Fibroblast of villous mesenchyme (primary cell): ENCODE data around the gene HADHB. TPM values are rescaled to one million over a fixed set of nuclear protein-coding genes. Genes with fewer than 3 reads are reported as not detected.
A peak's percentile ranks its signal among the peaks of the same experiment; 100 is the strongest.
"Not testable (repeated sequence)": the region's sequence is repeated elsewhere in the genome, so short reads cannot be mapped to it uniquely, and the experiment has no call there.

Experiments used
- DNase-seq: peaks from one replicate; pipeline ENCODE4 v3.0.0-alpha.2; 2010; ENCODE audit warnings: low read depth
- H3K4me3 ChIP-seq: 2 replicates; pipeline ENCODE4 v1.5.1; 2011; ENCODE audit warnings: low read depth, mild to moderate bottlenecking, low read length
- CTCF ChIP-seq: IDR thresholded peaks from 2 replicates; pipeline ENCODE4 v1.5.1; 2012; ENCODE audit warnings: low read depth, mild to moderate bottlenecking, low read length; ENCODE audit not compliant: insufficient read depth
- total RNA-seq: library from RNA; depleted of rRNA; stranded (reverse); fragments of >200 nt; gene quantifications from 2 replicates; pipeline ENCODE4 v1.2.3, GENCODE V29; 2012

HADHB gene
- total RNA-seq, 1 donor, result 106 TPM

- no peak for DNase-seq
- no peak overlapping the region for H3K4me3 ChIP-seq
- TF ChIP-seq CTCF, result no peak
Measured at GRCh38 chr2:26255759-26256384, 11.1 kb downstream of the HADHB start.

- H3K4me3 ChIP-seq, DNase-seq: not testable (repeated sequence)
Measured at GRCh38 chr2:26258836-26259235, 14.1 kb downstream of the HADHB start.

- H3K4me3 ChIP-seq, result no peak overlapping the region
- peak; percentile 65 for DNase-seq
- no peak for TF ChIP-seq CTCF
Measured at GRCh38 chr2:26268213-26268612, 23.5 kb downstream of the HADHB start.

GRCh38 chr2:26268670-26269385 lies 24.1 kb downstream of the HADHB start:
- not testable (repeated sequence) for H3K4me3 ChIP-seq, DNase-seq

DNA sequence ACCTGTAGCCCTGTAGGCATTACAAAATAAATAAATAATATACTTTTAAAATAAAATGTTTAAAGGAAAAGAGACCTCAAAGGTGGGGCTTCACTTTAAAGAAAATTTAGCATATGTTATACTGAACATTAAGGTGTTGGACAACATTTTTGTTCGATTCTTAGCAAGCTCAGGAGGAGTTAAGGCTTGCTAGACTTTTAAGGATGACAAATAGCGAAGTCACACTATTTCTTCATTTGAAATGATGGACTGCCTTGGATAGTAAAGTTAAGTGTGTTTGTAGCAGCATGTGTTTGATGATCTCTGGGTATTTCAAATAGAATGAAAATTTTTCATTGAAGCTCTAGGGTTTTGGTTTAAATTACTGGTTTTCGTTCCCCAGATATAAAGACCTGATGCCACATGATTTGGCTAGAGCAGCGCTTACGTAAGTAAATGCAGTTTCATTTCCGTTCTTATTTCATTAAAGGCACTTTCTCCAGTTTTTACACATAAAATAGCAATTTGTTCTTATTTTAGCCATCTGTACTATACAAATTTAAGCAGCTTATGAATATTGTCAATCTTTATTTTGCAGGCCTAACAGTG lies 24.9 kb downstream of the HADHB start:
- H3K4me3 ChIP-seq, result no peak overlapping the region
- TF ChIP-seq CTCF, result no peak
- no peak for DNase-seq

DNA sequence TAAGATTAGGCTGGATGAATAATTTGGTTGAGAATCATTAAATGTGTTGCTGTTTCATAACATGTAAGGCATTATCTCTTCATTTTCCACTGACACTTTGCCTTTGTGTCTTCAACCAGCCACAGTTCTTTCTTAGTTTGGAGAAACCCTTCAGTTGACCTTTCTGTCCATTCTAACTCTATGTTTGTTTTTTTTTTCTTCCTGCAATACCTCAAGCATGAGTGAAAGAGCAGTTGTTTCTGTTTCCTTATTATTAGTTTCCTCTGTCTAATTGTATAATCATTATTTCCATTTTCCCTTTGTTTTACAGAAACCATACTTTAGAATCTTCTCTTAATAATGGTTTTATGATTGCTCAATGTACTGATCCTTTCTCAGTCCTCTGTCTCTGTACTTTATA lies 25.6 kb downstream of the HADHB start:
- no peak overlapping the region for H3K4me3 ChIP-seq
- no peak for DNase-seq
- no peak for TF ChIP-seq CTCF

DNA sequence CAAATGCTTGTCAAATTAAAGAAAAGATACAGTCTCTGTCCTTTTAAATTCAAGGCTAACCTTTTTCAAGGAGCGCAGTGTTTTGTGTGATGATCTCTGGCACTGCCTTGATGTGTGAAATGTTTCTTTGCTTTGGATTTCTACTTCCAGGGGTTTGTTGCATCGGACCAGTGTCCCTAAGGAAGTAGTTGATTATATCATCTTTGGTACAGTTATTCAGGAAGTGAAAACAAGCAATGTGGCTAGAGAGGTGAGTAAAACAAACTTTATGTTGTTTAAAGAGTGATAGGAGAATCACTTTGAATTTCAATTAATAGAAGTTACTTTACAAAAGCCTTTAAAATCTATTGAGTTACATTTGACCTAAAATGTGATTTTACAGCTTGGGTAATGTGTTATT lies 28.8 kb downstream of the HADHB start:
- peak; percentile 45 for DNase-seq
- TF ChIP-seq CTCF, result no peak
- no peak overlapping the region for H3K4me3 ChIP-seq

- DNase-seq, result peak; percentile 98
- H3K4me3 ChIP-seq, result no peak overlapping the region
- TF ChIP-seq CTCF, result no peak
Measured at GRCh38 chr2:26274058-26274613, 29.4 kb downstream of the HADHB start.
